ENCODE measurements around the gene BANF2.
"Not testable (repeated sequence)": the region's sequence is repeated elsewhere in the genome, so short reads cannot be mapped to it uniquely, and the experiment has no call there.

Gene BANF2

DNA sequence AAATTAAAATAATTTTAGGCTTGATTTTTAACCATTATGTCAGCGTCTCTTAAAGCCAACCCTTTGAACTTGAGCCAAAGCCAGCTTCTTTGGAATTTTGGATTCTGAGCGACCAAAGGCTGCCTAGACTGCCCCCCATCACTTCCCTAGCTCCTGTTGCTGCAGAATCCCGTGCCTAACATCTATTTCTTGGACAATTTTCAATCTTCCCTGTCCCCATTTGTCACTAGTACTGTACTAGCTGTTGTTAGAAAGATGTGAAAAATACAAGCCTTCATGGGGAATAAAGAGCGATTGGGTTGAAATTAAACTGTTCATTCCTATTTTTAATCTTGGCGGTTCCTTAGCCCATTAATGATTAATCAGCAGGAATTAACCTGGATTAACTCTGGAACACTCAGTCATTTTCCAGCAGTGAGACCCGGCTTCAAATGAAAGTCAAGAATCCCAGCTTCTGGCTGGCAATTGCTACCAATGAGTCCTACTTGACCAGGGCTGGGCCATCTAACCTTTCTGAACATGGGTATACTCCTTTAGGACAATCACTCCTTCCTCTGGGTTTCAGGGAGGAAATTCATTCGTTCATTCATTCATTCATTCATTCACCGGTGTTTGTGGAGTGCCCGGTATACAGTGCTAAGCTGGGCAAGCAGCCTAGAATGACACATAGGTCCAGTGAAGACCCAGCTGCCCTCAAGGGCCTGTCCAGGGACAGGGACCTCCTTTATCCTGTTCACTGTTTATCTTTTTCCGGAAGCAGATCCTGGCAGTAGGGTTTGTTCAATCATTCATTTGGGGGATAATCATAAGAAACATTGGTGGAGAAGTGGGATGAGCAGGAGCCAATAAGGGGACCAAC, 16.3 kb upstream of the BANF2 start:
- no peak for DNase-seq

DNA sequence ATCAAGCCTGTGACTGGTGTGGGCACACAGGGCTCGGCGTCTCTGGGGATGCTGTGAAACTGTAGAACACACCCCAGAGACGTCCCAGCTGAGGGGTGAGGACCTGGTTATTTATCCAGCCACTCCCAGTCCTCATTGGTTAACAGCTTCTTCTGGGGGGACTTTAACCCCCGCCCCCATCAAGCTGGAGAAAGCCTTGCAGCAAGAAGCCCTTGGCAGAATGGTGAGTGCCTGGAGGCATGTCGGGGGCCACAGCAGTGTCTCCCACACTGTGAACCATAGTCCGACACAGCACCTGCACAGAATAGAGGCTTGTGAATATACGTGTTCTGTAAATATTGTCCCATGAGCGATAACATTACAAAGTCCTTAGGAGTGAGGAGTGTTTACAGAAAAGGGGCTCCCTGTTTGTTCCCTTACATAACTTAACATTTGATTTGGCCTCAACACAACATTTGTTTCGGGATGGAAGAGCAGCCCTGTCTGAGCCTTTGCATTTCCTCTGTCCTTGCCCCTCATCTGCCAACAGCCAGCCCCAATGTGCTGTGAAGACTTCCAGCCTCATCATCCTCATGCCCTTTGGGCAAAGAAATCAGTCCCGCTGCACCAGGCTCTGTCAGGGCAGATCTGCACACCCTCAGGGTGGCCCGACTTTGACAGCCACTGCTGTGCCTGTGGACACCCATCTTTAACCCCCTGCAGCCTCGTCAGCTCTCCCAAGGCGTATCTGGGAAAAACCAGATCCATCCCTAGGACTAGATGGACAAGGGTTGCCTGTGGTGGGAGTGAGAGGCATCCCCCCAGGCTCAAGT, 15.5 kb upstream of the BANF2 start:
- DNase-seq: no peak

DNA sequence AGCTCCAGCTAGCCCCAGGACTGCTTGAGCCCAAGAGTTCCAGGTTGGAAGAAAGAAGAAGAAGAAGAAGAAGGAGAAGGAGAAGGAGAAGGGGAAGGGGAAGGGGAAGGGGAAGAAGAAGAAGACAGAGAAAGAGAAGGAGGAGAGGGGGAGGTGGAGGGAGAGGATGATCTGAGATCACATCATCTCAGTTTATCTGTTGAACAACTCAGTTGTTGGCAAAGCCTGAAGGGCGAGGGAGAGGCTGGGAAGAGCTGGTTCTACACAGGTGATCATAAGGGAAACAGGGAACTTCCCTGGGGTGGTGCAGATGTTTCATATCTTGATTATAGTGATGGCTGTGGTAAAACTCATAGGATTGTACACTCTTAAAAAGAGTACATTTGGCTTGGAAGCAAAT, 14.6 kb upstream of the BANF2 start:
- DNase-seq: no peak

DNA sequence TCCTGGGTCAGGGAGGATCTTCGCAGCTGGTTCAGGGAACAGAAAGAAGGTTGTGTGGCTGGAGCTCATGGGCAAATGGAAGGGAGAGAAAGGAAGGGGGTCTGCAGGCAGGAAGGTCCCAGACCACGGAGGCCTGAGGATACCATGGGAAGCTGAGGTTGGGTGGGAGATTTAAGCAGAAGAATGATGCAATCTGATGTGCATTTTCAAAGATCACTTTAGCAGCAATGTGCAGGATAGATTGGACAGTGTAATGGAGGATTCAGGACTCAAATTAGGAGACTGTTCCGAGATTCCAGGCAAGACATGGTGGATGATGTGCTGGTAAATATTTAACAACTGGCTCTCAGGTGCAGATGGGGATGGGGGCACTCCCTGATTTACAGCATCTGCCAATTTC, 12.0 kb upstream of the BANF2 start:
- DNase-seq: no peak

DNA sequence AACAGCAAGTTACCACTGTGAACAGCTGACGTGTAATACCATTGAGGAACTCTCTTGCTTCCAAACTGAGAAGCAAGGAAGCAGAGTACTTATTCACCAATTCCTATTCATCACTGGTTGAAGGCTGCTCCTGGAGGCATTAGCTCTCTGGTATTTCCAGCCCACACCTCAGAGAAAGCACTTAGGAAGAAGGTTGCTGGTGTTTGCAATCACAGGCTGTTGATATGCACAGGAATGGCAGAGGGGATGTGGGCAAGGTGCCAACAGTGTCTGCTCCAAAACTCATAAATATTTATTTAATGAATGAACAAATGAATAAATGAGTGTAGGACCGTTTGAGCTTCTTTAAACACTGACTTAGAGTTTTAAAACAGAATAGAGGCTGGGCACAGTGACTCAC, 10.8 kb upstream of the BANF2 start:
- DNase-seq: peak in 3 of 4 experiments; percentile 18 to 46 (median 40)

DNA sequence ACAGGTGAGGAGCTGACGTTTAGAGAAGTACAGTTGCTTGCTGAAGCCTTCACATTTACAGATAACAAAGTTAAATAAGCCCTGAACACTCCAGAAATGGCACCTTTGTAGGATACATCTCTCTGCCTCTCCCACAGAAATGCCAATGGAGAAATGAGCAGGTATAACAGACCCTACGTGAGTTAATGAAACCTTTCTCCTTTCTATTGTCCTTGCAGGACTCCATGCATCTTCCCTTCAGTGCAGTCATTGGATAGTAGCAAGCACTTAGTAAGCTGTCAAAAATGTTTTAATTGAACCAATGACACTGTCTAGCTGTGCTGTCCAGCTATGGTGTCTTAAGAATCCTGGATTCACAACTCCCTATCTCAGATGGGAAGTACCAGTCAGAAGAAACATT, 9.6 kb upstream of the BANF2 start:
- DNase-seq: no peak

DNA sequence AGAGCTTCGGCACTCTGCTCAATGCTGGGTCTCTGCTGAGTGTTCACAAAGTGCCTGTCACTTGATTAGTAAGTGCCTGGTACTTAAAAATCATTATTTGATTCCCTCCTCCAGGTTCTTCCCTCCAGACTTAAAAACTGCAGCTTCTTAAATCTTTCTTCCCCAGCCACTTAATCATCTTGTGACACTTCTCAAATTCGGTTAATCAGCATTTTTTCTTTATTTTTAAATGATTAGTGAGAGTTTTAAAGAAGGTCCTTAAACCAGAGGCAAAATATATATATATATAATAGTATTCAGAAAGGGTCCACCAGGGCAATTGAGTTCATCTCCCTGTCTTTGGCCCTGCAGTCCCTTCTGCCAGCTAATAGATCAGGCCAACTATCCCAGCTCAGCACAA, 8.0 kb upstream of the BANF2 start:
- DNase-seq: peak in 1 of 4 experiments; percentile 23

DNA sequence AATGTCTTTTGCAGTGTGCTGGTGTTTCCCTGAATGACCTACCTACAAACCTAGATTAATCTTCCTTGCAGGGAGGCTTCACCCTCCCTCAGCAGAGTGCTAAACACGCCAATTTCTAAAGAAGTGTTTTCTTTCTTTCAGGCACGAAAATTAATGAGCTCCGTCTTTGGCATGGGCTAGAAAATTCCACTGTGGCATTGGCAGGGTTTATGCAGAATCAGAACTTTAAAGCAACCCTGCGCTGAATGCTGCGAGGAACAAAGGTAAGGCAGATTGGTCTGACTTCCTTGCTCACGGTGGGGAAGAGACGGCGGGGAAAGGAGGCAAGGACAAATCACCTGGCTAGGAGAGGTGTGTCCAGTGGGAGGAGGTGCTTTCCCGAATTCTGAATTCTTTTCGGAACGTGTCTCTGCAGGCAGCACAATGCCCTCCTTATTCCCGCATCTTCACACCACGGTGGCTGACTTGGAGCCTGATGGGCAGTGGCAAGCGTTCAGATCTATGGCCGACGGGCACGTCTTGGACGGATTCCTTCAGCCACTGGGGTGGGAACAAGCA, 6.2 kb upstream of the BANF2 start:
- DNase-seq: no peak

DNA sequence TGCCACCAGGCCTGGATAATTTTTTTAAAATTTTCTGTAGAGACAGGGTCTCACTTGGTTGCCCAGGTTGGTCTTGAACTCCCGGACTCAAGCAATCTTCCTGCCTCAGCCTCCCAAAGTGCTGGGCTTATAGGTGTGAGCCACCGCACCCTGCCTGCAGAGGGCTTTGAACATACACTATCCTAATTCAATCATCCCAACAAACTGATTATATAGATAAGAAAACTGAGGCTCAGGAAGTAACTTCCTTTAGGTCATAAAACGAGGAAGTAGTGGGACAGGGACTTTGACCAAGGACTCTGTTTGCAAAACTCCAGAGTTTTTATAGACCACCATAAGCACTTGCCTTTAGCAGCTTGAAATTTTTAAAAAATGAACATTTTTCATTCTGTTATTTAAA, 5.0 kb upstream of the BANF2 start:
- peak in 1 of 4 experiments; percentile 8 for DNase-seq

DNA sequence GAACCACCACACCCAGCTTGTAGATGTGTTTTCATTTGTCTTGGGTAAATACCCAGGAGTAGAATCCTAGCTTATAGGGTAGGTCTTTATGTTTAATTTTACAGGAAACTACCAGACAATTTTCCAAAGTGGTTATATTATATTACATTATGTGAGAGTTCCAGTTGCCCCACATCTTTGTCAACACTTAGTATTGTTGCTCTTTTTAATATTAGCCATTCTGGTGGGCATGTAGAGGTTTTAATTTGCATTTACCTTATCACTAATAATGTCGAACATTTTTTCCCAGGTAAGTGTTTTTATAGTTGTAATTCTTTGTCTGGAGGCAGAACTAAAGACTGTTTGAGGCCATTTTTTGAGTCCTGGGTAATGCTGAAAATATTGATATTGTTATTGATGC, 3.5 kb upstream of the BANF2 start:
- no peak for DNase-seq

DNA sequence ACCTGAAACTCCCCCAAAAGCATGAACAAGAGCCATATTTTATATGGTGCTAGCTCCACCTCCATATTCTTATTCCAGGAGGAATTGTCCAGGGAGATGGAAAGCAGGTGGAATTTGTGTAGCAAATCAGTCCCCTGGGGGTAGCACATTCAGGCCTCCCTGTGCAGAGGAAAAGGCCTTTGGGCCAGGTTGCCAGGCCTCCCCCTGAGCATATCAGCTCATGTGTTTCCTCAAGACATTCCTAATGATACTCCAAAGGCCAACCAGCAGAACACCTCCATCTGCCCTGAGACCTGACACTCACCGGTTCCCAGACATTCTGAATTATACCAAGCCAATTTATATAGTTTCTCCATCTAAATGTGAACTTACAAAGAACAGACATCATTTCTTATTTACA, 2.6 kb upstream of the BANF2 start:
- DNase-seq: no peak

DNA sequence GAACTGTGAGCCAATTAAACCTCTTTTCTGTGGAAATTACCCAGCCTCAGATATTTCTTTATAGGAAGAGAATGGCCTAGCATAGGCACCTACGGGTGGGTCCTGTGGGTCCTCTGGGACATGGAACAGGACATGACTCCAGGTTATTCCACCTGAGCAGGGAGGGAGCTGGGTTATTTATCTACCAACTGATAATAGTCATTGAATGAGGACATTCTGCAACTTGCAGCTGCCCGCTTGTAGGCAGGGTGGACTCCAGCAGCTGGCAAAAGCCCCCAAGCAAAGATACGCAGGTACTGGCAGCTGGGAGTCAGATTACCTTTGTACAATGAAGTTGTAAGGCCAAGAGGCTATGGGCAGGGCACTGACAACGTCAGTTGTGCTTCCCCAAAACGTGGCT, 1.4 kb upstream of the BANF2 start:
- no peak for DNase-seq

DNA sequence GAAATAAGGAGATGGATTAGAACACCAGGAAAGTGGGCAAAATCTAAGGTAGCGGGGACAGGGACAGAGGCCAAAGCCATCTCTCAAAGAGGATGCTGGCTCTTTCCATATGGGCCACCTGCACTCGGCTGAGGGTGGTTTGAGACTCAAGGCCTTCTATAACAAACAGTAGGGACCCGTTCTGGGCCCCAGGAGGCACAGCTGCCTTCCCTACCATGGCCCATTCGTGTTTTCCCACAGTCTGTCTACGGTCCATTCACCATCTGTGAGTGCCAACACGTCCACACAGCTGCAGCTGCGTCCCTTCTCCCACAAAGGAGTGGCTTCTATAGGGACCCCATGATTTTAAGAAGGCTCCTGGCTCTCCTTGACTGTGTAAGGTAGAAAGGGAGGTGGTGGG, 871 bp downstream of the BANF2 start:
- DNase-seq: no peak

DNA sequence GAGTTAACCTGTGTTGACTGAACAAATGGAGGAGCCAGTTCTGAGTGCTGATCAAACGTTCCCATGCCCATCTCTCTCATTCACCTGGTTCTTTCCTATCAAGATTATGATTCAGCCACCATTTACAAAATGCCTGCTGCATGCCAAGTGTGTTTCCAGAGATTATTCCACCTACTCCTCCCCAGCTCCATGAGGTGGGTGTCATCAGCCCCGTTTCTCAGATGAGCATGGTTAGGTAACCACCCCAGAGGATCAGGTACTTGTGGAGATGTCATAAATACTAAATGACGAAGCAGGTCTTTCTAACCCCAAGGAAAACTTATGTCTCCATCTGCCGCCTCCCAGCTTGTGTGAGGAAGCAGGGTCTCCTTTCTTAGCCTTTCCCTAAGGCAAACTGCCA, 2.1 kb downstream of the BANF2 start:
- DNase-seq: no peak

DNA sequence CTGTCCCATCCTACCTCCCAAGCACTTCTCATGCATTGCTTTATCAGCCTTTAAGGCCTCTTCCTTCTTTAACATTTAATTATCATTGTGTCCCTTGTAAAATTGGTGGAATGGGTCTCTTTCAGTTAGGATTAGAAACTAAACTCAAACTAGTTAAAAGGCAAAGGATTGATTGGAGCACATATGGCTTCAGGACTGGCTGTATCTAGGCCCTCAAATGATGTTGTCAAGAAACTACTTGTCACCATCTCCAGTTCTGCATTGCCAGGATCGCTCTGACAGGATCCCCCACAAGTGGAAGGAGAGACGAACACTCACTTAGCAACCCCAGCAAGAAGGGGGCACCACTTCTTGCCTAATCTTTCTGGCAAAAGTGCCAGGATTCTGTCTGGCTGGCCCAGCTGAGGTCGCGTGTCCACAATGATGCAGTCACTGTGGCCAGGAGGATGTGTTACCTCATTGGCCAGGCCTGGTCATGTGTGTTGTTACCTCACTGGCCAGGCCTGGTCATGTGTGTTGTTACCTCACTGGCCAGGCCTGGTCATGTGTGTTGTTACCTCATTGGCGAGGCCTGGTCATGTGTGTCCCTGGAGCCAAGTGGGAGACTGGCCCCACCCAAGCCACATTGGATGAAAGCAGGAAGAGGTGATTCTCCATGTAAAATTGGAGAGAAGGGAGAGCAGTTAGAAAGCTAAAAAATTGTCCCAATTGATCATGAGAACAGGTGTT, 5.0 kb downstream of the BANF2 start:
- no peak for DNase-seq

DNA sequence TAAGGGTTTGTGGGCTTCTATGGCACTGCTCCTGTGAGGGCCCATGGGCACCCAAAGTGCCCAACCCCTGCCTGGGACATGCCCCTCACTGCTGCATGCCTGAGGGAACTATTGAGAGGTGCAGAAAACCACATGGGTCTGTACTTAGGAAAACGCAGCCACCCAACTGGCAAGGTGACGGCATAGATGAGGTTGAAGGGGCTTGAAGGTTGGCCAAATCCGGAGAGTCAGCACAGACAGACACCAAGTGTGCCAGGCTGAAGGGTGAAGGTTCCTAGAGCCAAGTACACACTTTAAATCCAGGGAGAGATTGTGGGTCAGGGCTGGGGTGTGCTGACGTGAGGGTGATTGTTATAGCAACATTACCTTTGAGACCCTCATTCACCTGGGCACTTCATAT, 6.2 kb downstream of the BANF2 start:
- DNase-seq: no peak

DNA sequence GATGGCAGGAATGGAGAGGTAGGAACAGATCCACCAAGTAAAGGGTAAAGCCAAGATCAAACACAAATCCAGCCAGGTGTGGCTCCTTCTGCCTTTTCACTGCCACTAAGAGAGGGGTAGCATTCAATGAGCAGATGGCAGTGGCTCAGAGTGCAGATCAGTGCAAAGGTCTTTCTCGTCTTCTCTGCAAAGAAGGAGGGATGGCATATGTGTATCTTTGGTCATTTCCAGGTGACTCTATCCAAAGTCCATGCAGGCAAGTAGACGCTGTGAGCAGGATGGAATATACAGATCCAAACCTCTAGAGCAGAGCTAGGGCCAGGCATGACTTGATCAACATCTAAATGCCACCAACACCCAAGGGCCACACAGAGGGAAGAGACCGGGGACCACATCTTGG, 6.9 kb downstream of the BANF2 start:
- DNase-seq: no peak

DNA sequence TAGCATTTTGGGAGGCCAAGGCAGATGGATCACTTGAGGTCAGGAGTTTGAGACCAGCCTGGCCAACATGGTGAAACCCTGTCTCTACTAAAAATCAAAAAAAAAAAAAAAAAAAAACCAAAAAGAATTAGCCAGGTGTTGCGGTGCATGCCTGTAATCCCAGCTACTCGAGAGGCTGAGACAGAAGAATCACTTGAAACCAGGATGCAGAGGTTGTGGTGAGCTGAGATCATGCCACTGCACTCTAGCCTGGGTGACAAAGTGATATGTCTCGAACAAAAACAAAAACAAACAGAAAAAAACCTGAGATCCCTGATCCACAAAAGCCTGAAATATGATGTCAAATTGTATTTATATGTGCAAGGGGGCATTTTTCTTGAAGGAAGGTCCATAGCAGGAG, 8.2 kb downstream of the BANF2 start:
- DNase-seq: not testable (repeated sequence)

DNA sequence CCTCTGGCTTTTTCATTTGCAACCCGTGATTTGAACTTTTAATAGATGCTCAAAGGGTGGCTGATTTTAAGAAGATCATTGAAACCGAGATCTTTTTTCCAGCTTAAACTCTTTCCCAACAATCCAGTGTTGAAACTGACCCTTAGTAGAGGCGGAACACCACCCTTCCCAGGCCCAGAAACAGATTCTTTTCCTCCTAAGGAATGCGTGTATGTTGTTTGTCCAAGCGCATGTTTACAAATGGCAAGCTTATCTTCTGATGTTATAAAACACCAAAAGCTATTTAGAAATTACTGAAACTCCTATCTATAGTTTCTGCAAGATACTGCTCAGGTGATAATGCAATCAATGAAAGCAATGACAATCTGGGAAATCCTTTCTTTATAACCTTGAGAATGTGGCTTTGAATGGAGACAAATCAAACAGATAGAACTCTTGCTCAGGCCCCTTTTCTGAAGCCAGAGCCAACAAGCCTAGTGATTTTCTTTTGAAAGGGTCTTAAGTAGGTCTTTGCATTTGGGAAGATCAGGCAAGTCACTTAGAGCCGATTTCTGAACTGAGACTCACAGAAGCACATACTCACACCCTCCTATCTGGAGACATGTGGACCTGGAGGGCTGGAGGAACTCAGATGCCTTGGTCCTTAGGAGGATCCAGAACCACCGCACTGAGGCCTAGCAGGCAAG, 9.1 kb downstream of the BANF2 start:
- DNase-seq: no peak

DNA sequence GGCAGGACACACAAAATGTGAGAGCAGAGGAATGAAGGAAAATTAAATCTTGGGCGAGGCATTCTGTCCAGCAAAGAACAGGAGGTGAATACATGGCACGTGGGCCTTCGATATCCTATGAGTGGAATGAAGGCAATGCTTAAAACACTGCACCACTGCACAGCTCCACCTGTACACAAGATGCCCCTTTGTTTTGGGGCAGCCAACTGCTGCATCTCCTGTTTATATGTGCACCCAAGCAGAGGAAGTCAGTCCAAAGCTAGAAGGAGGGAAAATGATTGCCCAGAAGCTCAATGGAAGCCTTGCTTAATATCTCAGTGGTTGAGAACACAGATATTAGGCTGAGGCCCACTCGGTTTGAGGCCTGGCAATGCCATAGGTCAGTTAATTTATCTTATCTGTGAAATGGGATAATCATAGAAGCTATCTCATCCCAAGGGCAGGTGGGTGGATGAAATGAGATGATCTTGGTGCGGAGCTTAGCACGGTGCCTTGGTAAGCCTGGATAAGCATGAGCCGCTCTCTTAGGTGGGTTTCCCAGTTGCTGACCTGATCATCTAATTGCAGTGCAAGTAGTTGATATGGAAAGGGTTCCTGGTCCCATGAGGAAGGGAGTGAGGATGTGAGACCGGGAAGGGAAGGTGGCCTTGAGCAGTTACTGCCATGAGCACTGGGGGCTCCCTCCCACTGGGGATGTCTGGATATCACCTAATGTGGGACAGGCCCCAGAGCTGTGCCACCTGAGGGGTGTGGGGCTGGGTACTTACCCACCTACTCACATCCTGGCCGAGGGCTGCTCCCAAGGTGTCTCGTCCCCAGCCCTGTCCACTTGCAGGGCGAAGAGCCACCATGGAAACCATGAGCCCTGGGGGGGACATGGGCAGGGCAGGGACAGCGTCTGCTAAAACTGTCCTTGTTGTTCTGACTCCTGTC, 9.9 kb downstream of the BANF2 start:
- no peak for DNase-seq
